ENCODE results near the gene ABCD1. TPM values are rescaled to one million over a fixed set of nuclear protein-coding genes. Genes with fewer than 3 reads are reported as not detected.
"Not testable (repeated sequence)": the region's sequence is repeated elsewhere in the genome, so short reads cannot be mapped to it uniquely, and the experiment has no call there.

The ABCD1 gene
- total and polyA plus RNA-seq, 9 of the 15 experiments (the other 6 are each of a cell fraction or from before 2014, with no cell fraction given) = 0.07 to 6.9 (median 2.2) TPM

- FAIRE-seq (no peak), ATAC-seq (no peak), DNase-seq (ENCODE audit: extremely low read depth in 1 of 4, low spot score in 3 of 4) (no peak)
- BruUV-seq (replicated peaks) = no TSS peak
- Histone ChIP-seq H3K9me3 (replicated peaks; ENCODE audit: control insufficient read depth, insufficient read depth, low read depth, low read length) (no peaks in the 10 kb centered on the region), H3K4me2 (ENCODE audit: insufficient read depth, low read length) (no peak overlapping the region), H3K36me3 (ENCODE audit: control insufficient read depth, insufficient read depth, low read length) (peaks cover 75% of the 10 kb centered on the region; the same call in 1 of the 3 replicates), H3K4me3 (no peak overlapping the region), H3K27ac (ENCODE audit: extremely low read depth, low read depth, low read length) (no peak overlapping the region), H3K79me2 (ENCODE audit: control insufficient read depth, insufficient read depth, low read length) (peaks cover 9% of the 10 kb centered on the region; the same call in 1 of the 3 replicates), H4K20me1 (replicated peaks; ENCODE audit: control insufficient read depth, insufficient read depth, low read length) (no peaks in the 10 kb centered on the region; the same call in 1 of the 2 replicates), H3K9me1 (ENCODE audit: control insufficient read depth, insufficient read depth, low read length) (no peaks in the 10 kb centered on the region), H2AFZ (ENCODE audit: low read depth, low read length) (no peak overlapping the region), H3K4me1 (replicated peaks in 1 of 2; ENCODE audit: control insufficient read depth in 2 of 2, insufficient read depth in 2 of 2, low read length in 2 of 2) (peaks cover 3 to 7% of the 10 kb centered on the region in 2 experiments; a peak in 3 of 5 replicates), H3K27me3 (ENCODE audit: control insufficient read depth in 2 of 2, insufficient read depth in 2 of 2, low read length in 2 of 2) (no peaks in the 10 kb centered on the region), H3K9ac (ENCODE audit: insufficient read depth in 1 of 2, low read depth in 2 of 2, low read length in 2 of 2) (no peak overlapping the region)
- TF ChIP-seq FUS (optimal IDR thresholded peaks at IDR 0.05; ENCODE audit: low read depth, low read length) = no peak
- intact Hi-C loops (cut with micrococcal nuclease) (no loop called here), in situ Hi-C loops (cut with MboI) (no loop called here)
- ChIA-PET CTCF (ENCODE audit: low intra/inter-chr PET ratio) (no interaction called here), POLR2A (no interaction called here)
- WGBS (ENCODE audit: insufficient coverage, low coverage, missing lambda C conversion rate) = 96% methylated on average over 16 of the region's 18 CpGs
Observed at GRCh38 chrX:153704021-153704526, 20.6 kb upstream of the ABCD1 start.

GRCh38 chrX:153704631-153705402 is 19.8 kb upstream of the ABCD1 start:
- H3K9ac ChIP-seq (ENCODE audit: insufficient read depth in 1 of 2, low read depth in 2 of 2, low read length in 2 of 2); H2AFZ ChIP-seq (ENCODE audit: low read depth, low read length); H3K4me3 ChIP-seq; H3K27ac ChIP-seq (ENCODE audit: extremely low read depth, low read depth, low read length); CTCF ChIA-PET (ENCODE audit: low intra/inter-chr PET ratio); in situ Hi-C loops (cut with MboI); H4K20me1 ChIP-seq (replicated peaks; ENCODE audit: control insufficient read depth, insufficient read depth, low read length); H3K4me2 ChIP-seq (ENCODE audit: insufficient read depth, low read length); ATAC-seq; H3K27me3 ChIP-seq (ENCODE audit: control insufficient read depth in 2 of 2, insufficient read depth in 2 of 2, low read length in 2 of 2); H3K9me1 ChIP-seq (ENCODE audit: control insufficient read depth, insufficient read depth, low read length); intact Hi-C loops (cut with micrococcal nuclease); H3K9me3 ChIP-seq (replicated peaks; ENCODE audit: control insufficient read depth, insufficient read depth, low read depth, low read length); FAIRE-seq; H3K79me2 ChIP-seq (ENCODE audit: control insufficient read depth, insufficient read depth, low read length); DNase-seq (ENCODE audit: extremely low read depth in 1 of 4, low spot score in 3 of 4); BruUV-seq (replicated peaks): not testable (repeated sequence)
- Histone ChIP-seq H3K36me3 (ENCODE audit: control insufficient read depth, insufficient read depth, low read length) (peaks cover 82% of the 10 kb centered on the region; the same call in 1 of the 3 replicates), H3K4me1 (replicated peaks in 1 of 2; ENCODE audit: control insufficient read depth in 2 of 2, insufficient read depth in 2 of 2, low read length in 2 of 2) (peaks cover 3 to 10% of the 10 kb centered on the region in 2 experiments; a peak in 4 of 5 replicates)
- whole genome bisulfite sequencing (ENCODE audit: insufficient coverage, low coverage, missing lambda C conversion rate) = 95% methylated on average over 6 of the region's 12 CpGs
- POLR2A ChIA-PET = interaction anchor here (0.8 kb wide), 1 partner anchor 246 kb away, joined by 3 read pairs; no protein-coding TSS in a partner anchor
